Activated T-helper 17 cell treated with anti-CD3 and anti-CD28 coated beads, Interleukin-2, amount 50 U/mL, for 72 hours (primary cell): Measurements from ENCODE around the gene MGAT3. TPM values are rescaled to one million over a fixed set of nuclear protein-coding genes. Genes with fewer than 3 reads are reported as not detected.
A peak's percentile ranks its signal among the peaks of the same experiment; 100 is the strongest.

Source experiments
- ATAC-seq: fragments of 150-1000 bp; cut with Tn5 transposase; replicated peaks from 2 replicates; pipeline ENCODE4 v1.10.0; 2021; ENCODE audit warnings: mild to moderate bottlenecking, moderate library complexity
- H3K27ac Mint-ChIP-seq: one replicate; pipeline ENCODE4 v1.8.0; 2022; ENCODE audit warnings: mixed read lengths
- H3K27me3 Mint-ChIP-seq: one replicate; pipeline ENCODE4 v1.8.0; 2022; ENCODE audit warnings: mixed read lengths
- H3K36me3 Mint-ChIP-seq: one replicate; pipeline ENCODE4 v1.8.0; 2022; ENCODE audit warnings: low read depth, mild to moderate bottlenecking, mixed read lengths
- H3K4me1 Mint-ChIP-seq: one replicate; pipeline ENCODE4 v1.8.0; 2022; ENCODE audit warnings: mixed read lengths
- H3K4me3 Mint-ChIP-seq: one replicate; pipeline ENCODE4 v1.8.0; 2022; ENCODE audit warnings: mild to moderate bottlenecking, mixed read lengths
- H3K9me3 Mint-ChIP-seq: one replicate; pipeline ENCODE4 v1.8.0; 2022; ENCODE audit warnings: mixed read lengths
- total RNA-seq, 2 donors: library from RNA; stranded (reverse); gene quantifications; one replicate each; pipeline ENCODE4 v1.2.3, GENCODE V29; 2022

The MGAT3 gene
- total RNA-seq, 2 donors from 2014 or later = 1.5 to 1.6 TPM

GRCh38 chr22:39450258-39450955 lies 6.4 kb upstream of the MGAT3 start:
- no peak for ATAC-seq
- H3K36me3 Mint-ChIP-seq = no peaks in the 10 kb centered on the region
- H3K4me1 Mint-ChIP-seq = peaks cover 6% of the 10 kb centered on the region

GRCh38 chr22:39452740-39453040 lies 4.1 kb upstream of the MGAT3 start:
- no peaks in the 10 kb centered on the region for H3K36me3 Mint-ChIP-seq
- H3K4me3 Mint-ChIP-seq = no peak overlapping the region
- H3K27me3 Mint-ChIP-seq = peaks cover 16% of the 10 kb centered on the region
- no peaks in the 10 kb centered on the region for H3K4me1 Mint-ChIP-seq
- H3K9me3 Mint-ChIP-seq = no peaks in the 10 kb centered on the region
- H3K27ac Mint-ChIP-seq = no peak overlapping the region
- ATAC-seq = no peak

More at GRCh38 chr22:39450258-39450955, 6.4 kb upstream of the MGAT3 start:
- no peak overlapping the region for H3K4me3 Mint-ChIP-seq
- no peak overlapping the region for H3K27ac Mint-ChIP-seq
- H3K9me3 Mint-ChIP-seq = no peaks in the 10 kb centered on the region
- H3K27me3 Mint-ChIP-seq = peaks cover 8% of the 10 kb centered on the region

- peaks cover 26% of the 10 kb centered on the region for H3K27me3 Mint-ChIP-seq
- no peak overlapping the region for H3K27ac Mint-ChIP-seq
- H3K9me3 Mint-ChIP-seq = no peaks in the 10 kb centered on the region
- no peak for ATAC-seq
- H3K36me3 Mint-ChIP-seq = peaks cover 9% of the 10 kb centered on the region
- H3K4me3 Mint-ChIP-seq = no peak overlapping the region
- no peaks in the 10 kb centered on the region for H3K4me1 Mint-ChIP-seq
Observed at GRCh38 chr22:39453765-39454378, 2.9 kb upstream of the MGAT3 start.

GRCh38 chr22:39454385-39454871 lies 2.4 kb upstream of the MGAT3 start:
- H3K27ac Mint-ChIP-seq = no peak overlapping the region

GRCh38 chr22:39457198-39457555 lies 365 bp downstream of the MGAT3 start:
- peaks cover 38% of the 10 kb centered on the region for H3K27me3 Mint-ChIP-seq
- no peak overlapping the region for H3K4me3 Mint-ChIP-seq
- ATAC-seq = no peak
- no peak overlapping the region for H3K27ac Mint-ChIP-seq
- no peaks in the 10 kb centered on the region for H3K4me1 Mint-ChIP-seq
- H3K9me3 Mint-ChIP-seq = no peaks in the 10 kb centered on the region
- peaks cover 9% of the 10 kb centered on the region for H3K36me3 Mint-ChIP-seq

More at GRCh38 chr22:39454385-39454871, 2.4 kb upstream of the MGAT3 start:
- ATAC-seq = no peak
- Mint-ChIP-seq H3K36me3 (peaks cover 9% of the 10 kb centered on the region), H3K4me1 (no peaks in the 10 kb centered on the region), H3K9me3 (no peaks in the 10 kb centered on the region), H3K4me3 (no peak overlapping the region), H3K27me3 (peaks cover 29% of the 10 kb centered on the region)

- ATAC-seq = no peak
- Mint-ChIP-seq H3K27ac (no peak overlapping the region), H3K27me3 (peaks cover 38% of the 10 kb centered on the region), H3K4me3 (peak overlapping the region; percentile 45), H3K9me3 (no peaks in the 10 kb centered on the region), H3K4me1 (no peaks in the 10 kb centered on the region), H3K36me3 (peaks cover 9% of the 10 kb centered on the region)
Observed at GRCh38 chr22:39457556-39458443, 988 bp downstream of the MGAT3 start.

GRCh38 chr22:39458444-39459083 lies 1.8 kb downstream of the MGAT3 start:
- Mint-ChIP-seq H3K4me1 (no peaks in the 10 kb centered on the region), H3K36me3 (peaks cover 9% of the 10 kb centered on the region), H3K4me3 (peak overlapping the region; percentile 45), H3K27me3 (peaks cover 38% of the 10 kb centered on the region), H3K9me3 (no peaks in the 10 kb centered on the region), H3K27ac (no peak overlapping the region)
- ATAC-seq = no peak

- Mint-ChIP-seq H3K4me3 (no peak overlapping the region), H3K9me3 (no peaks in the 10 kb centered on the region), H3K36me3 (peaks cover 9% of the 10 kb centered on the region), H3K4me1 (no peaks in the 10 kb centered on the region), H3K27ac (no peak overlapping the region), H3K27me3 (peaks cover 35% of the 10 kb centered on the region)
- ATAC-seq = no peak
Observed at GRCh38 chr22:39459681-39460080, 2.9 kb downstream of the MGAT3 start.

GRCh38 chr22:39462443-39463221 lies 5.8 kb downstream of the MGAT3 start:
- Mint-ChIP-seq H3K36me3 (peaks cover 9% of the 10 kb centered on the region), H3K9me3 (no peaks in the 10 kb centered on the region), H3K27me3 (peaks cover 22% of the 10 kb centered on the region), H3K27ac (peak overlapping the region; percentile 30), H3K4me3 (no peak overlapping the region), H3K4me1 (no peaks in the 10 kb centered on the region)
- ATAC-seq = peak; percentile 47

GRCh38 chr22:39463277-39463676 lies 6.5 kb downstream of the MGAT3 start:
- Mint-ChIP-seq H3K27ac (no peak overlapping the region), H3K4me3 (no peak overlapping the region), H3K27me3 (peaks cover 18% of the 10 kb centered on the region), H3K4me1 (no peaks in the 10 kb centered on the region), H3K36me3 (peaks cover 5% of the 10 kb centered on the region), H3K9me3 (no peaks in the 10 kb centered on the region)
- no peak for ATAC-seq

GRCh38 chr22:39463931-39464390 lies 7.1 kb downstream of the MGAT3 start:
- Mint-ChIP-seq H3K36me3 (no peaks in the 10 kb centered on the region), H3K4me1 (no peaks in the 10 kb centered on the region), H3K27ac (no peak overlapping the region), H3K27me3 (peaks cover 11% of the 10 kb centered on the region), H3K9me3 (no peaks in the 10 kb centered on the region), H3K4me3 (no peak overlapping the region)
- ATAC-seq = no peak

GRCh38 chr22:39466228-39467006 lies 9.6 kb downstream of the MGAT3 start:
- no peak for ATAC-seq
- no peak overlapping the region for H3K4me3 Mint-ChIP-seq
- no peaks in the 10 kb centered on the region for H3K36me3 Mint-ChIP-seq
- H3K4me1 Mint-ChIP-seq = no peaks in the 10 kb centered on the region
- peaks cover 3% of the 10 kb centered on the region for H3K27me3 Mint-ChIP-seq
- no peaks in the 10 kb centered on the region for H3K9me3 Mint-ChIP-seq
- no peak overlapping the region for H3K27ac Mint-ChIP-seq

GRCh38 chr22:39467390-39467895 lies 10.6 kb downstream of the MGAT3 start:
- no peaks in the 10 kb centered on the region for H3K9me3 Mint-ChIP-seq
- no peak for ATAC-seq
- H3K27me3 Mint-ChIP-seq = no peaks in the 10 kb centered on the region
- H3K4me3 Mint-ChIP-seq = no peak overlapping the region
- H3K36me3 Mint-ChIP-seq = no peaks in the 10 kb centered on the region
- H3K4me1 Mint-ChIP-seq = no peaks in the 10 kb centered on the region
- no peak overlapping the region for H3K27ac Mint-ChIP-seq
